ENCODE data around the gene WWOX.

DNA sequence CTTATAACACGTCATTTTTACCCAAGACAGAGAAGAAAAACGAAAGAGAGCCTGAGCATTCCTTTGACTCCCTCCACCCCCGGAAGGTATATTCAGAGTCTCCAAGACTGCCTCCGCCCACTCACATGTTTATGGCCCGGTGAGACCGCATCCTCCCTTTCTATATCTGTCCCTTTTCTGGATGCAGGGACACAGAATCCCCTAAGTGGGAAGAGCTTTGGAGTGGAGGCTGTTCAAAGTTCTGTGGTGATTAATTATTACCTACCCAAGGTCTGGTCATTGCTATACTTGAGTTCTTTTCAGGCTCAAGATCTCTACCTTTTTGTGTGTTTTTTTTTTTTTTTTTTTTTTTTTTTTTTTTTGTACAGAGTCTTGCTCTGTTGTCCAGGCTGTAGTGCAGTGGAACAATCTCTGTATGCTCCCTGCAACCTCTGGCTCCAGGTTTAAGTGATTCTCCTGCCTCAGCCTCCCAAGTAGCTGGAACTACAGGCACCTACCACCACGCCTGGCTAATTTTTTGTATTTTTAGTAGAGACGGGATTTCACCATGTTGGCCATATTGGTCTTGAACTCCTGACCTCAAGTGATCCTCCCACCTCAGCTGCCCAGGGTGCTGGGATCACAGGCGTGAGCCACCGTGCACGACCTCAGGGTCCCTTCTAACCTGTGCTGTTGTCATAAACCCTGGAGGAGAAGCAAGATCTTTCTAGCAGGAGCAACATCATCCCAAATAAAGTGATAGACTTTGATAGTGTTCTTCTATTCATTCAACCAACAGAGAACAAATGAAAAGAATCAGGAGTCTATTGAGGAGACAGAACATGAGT is 407.1 kb downstream of the WWOX start:
- TF ChIP-seq, protein P1, sequence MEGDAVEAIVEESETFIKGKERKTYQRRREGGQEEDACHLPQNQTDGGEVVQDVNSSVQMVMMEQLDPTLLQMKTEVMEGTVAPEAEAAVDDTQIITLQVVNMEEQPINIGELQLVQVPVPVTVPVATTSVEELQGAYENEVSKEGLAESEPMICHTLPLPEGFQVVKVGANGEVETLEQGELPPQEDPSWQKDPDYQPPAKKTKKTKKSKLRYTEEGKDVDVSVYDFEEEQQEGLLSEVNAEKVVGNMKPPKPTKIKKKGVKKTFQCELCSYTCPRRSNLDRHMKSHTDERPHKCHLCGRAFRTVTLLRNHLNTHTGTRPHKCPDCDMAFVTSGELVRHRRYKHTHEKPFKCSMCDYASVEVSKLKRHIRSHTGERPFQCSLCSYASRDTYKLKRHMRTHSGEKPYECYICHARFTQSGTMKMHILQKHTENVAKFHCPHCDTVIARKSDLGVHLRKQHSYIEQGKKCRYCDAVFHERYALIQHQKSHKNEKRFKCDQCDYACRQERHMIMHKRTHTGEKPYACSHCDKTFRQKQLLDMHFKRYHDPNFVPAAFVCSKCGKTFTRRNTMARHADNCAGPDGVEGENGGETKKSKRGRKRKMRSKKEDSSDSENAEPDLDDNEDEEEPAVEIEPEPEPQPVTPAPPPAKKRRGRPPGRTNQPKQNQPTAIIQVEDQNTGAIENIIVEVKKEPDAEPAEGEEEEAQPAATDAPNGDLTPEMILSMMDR (IDR thresholded peaks at IDR 0.05; ENCODE audit: low read length) = no peak
- no peak for TF ChIP-seq EZH2 (optimal IDR thresholded peaks at IDR 0.05; ENCODE audit: low read depth, low read length)
- TF ChIP-seq EZH2phosphoT487 (IDR thresholded peaks at IDR 0.05; ENCODE audit: low read length) = no peak

Data from MM.1S (cell line).